GM19438 (cell line): ENCODE results near the gene ATXN7L2.

Source experiments
- ATAC-seq: cut with Tn5 transposase; IDR thresholded peaks from one replicate; pipeline ENCODE4 v1.9.1; 2021; ENCODE audit warnings: low read depth; ENCODE audit not compliant: unreplicated experiment

The ATXN7L2 gene

GRCh38 chr1:109522026-109522425, 38.3 kb downstream of the ATXN7L2 start:
- no peak for ATAC-seq

- ATAC-seq, result no peak
These were observed 40.0 kb downstream of the ATXN7L2 start for GRCh38 chr1:109523706-109524105.

GRCh38 chr1:109527098-109527811, 43.5 kb downstream of the ATXN7L2 start:
- ATAC-seq, result no peak

GRCh38 chr1:109527846-109528695, 44.4 kb downstream of the ATXN7L2 start:
- ATAC-seq, result no peak

- no peak for ATAC-seq
These were observed 45.0 kb downstream of the ATXN7L2 start for GRCh38 chr1:109528712-109529111.

GRCh38 chr1:109529881-109530456, 46.3 kb downstream of the ATXN7L2 start:
- ATAC-seq, result no peak

GRCh38 chr1:109530457-109531087, 46.9 kb downstream of the ATXN7L2 start:
- ATAC-seq, result no peak

GRCh38 chr1:109531380-109531779, 47.7 kb downstream of the ATXN7L2 start:
- no peak for ATAC-seq

- ATAC-seq, result no peak
These were observed 48.2 kb downstream of the ATXN7L2 start for GRCh38 chr1:109531826-109532364.

- peak; percentile 76 for ATAC-seq
These were observed 48.8 kb downstream of the ATXN7L2 start for GRCh38 chr1:109532365-109533136.

GRCh38 chr1:109534307-109534858, 50.7 kb downstream of the ATXN7L2 start:
- ATAC-seq, result no peak

- ATAC-seq, result no peak
These were observed 51.8 kb downstream of the ATXN7L2 start for GRCh38 chr1:109535481-109535880.

GRCh38 chr1:109535971-109536491, 52.3 kb downstream of the ATXN7L2 start:
- ATAC-seq, result no peak

- ATAC-seq, result no peak
These were observed 53.9 kb downstream of the ATXN7L2 start for GRCh38 chr1:109537450-109538178.

- no peak for ATAC-seq
These were observed 55.3 kb downstream of the ATXN7L2 start for GRCh38 chr1:109538827-109539555.

- ATAC-seq, result no peak
These were observed 56.0 kb downstream of the ATXN7L2 start, which contains the start of gene GPR61 for GRCh38 chr1:109539676-109540075. Gene GPR61, plus strand, starts transcription at chr1:109539872. Its CDS starts 3,151 bp downstream, at chr1:109543023.

GRCh38 chr1:109541102-109541501, 57.4 kb downstream of the ATXN7L2 start:
- ATAC-seq, result no peak
